RWPE2 (cell line): ENCODE results near the gene LGALS9.

ENCODE experiments used
- ATAC-seq: fragments of 200-7000 bp; cut with Tn5 transposase; 3 replicates; pipeline ENCODE4 v1.9.1; 2021; ENCODE audit warnings: low read depth
- DNase-seq: peaks from one replicate; pipeline ENCODE4 v3.0.0-alpha.2; 2020; ENCODE audit warnings: low spot score
- H3K27ac ChIP-seq: fragments of 450-650 bp; 2 replicates; pipeline ENCODE4 v1.5.1; 2017; ENCODE audit warnings: mild to moderate bottlenecking; ENCODE audit not compliant: poor library complexity, severe bottlenecking
- H3K27me3 ChIP-seq: fragments of 250-450 bp; sonication (Bioruptor Pico); 2 replicates; pipeline ENCODE4 v1.5.1; 2021; ENCODE audit warnings: mild to moderate bottlenecking, moderate library complexity; ENCODE audit not compliant: insufficient read depth, poor library complexity, severe bottlenecking
- H3K36me3 ChIP-seq: fragments of 250-450 bp; sonication (Bioruptor Pico); 2 replicates; pipeline ENCODE4 v1.5.1; 2020; ENCODE audit warnings: low read depth, mild to moderate bottlenecking, moderate library complexity
- H3K4me1 ChIP-seq: fragments of 250-450 bp; sonication (Bioruptor Pico); 2 replicates; pipeline ENCODE4 v1.5.1; 2021; ENCODE audit warnings: mild to moderate bottlenecking, moderate library complexity; ENCODE audit not compliant: insufficient read depth, poor library complexity, severe bottlenecking
- H3K4me3 ChIP-seq: fragments of 250-450 bp; sonication (Bioruptor Pico); 2 replicates; pipeline ENCODE4 v1.5.1; 2021; ENCODE audit warnings: mild to moderate bottlenecking, moderate library complexity; ENCODE audit not compliant: severe bottlenecking
- H3K9me3 ChIP-seq: fragments of 250-450 bp; sonication (Bioruptor Pico); 2 replicates; pipeline ENCODE4 v1.5.1; 2021; ENCODE audit warnings: mild to moderate bottlenecking, moderate library complexity; ENCODE audit not compliant: severe bottlenecking
- CTCF ChIP-seq: fragments of 450-650 bp; IDR thresholded peaks from one replicate; pipeline ENCODE4 v1.5.1; 2017; ENCODE audit warnings: mild to moderate bottlenecking, moderate library complexity; ENCODE audit not compliant: poor library complexity, severe bottlenecking

LGALS9 gene

GRCh38 chr17:27612160-27612770 lies 18.7 kb upstream of the LGALS9 start:
- ATAC-seq (no peak), DNase-seq (no peak)
- Histone ChIP-seq H3K9me3 (no peaks in the 10 kb centered on the region), H3K27me3 (no peaks in the 10 kb centered on the region), H3K4me1 (no peaks in the 10 kb centered on the region), H3K27ac (no peak overlapping the region), H3K4me3 (no peak overlapping the region), H3K36me3 (no peaks in the 10 kb centered on the region)
- no peak for TF ChIP-seq CTCF

GRCh38 chr17:27613433-27613832 lies 17.6 kb upstream of the LGALS9 start:
- no peak for ATAC-seq
- H3K36me3 ChIP-seq = no peaks in the 10 kb centered on the region

GRCh38 chr17:27615121-27615520 lies 15.9 kb upstream of the LGALS9 start:
- H3K27ac ChIP-seq = no peak overlapping the region
- ATAC-seq = no peak
- DNase-seq = no peak
- H3K36me3 ChIP-seq = no peaks in the 10 kb centered on the region
- no peak for TF ChIP-seq CTCF
- no peak overlapping the region for H3K4me3 ChIP-seq
- no peaks in the 10 kb centered on the region for H3K9me3 ChIP-seq
- no peaks in the 10 kb centered on the region for H3K4me1 ChIP-seq
- no peaks in the 10 kb centered on the region for H3K27me3 ChIP-seq

More at GRCh38 chr17:27613433-27613832, 17.6 kb upstream of the LGALS9 start:
- Histone ChIP-seq H3K4me1 (no peaks in the 10 kb centered on the region), H3K27me3 (no peaks in the 10 kb centered on the region), H3K9me3 (no peaks in the 10 kb centered on the region), H3K4me3 (no peak overlapping the region), H3K27ac (no peak overlapping the region)
- DNase-seq = no peak
- no peak for TF ChIP-seq CTCF

- Histone ChIP-seq H3K27ac (no peak overlapping the region), H3K9me3 (no peaks in the 10 kb centered on the region), H3K27me3 (no peaks in the 10 kb centered on the region), H3K36me3 (no peaks in the 10 kb centered on the region), H3K4me3 (no peak overlapping the region), H3K4me1 (no peaks in the 10 kb centered on the region)
- ATAC-seq (no peak), DNase-seq (no peak)
- no peak for TF ChIP-seq CTCF
Observed at GRCh38 chr17:27616414-27616813, 14.6 kb upstream of the LGALS9 start.

- no peak overlapping the region for H3K4me3 ChIP-seq
- no peaks in the 10 kb centered on the region for H3K27me3 ChIP-seq
- DNase-seq = no peak
- ATAC-seq = no peak
- H3K27ac ChIP-seq = no peak overlapping the region
- no peak for TF ChIP-seq CTCF
- no peaks in the 10 kb centered on the region for H3K9me3 ChIP-seq
- H3K36me3 ChIP-seq = no peaks in the 10 kb centered on the region
- H3K4me1 ChIP-seq = no peaks in the 10 kb centered on the region
Observed at GRCh38 chr17:27618417-27618816, 12.6 kb upstream of the LGALS9 start.
